ENCODE results near the gene LRRIQ1. TPM values are rescaled to one million over a fixed set of nuclear protein-coding genes. Genes with fewer than 3 reads are reported as not detected.
"Not testable (repeated sequence)": the region's sequence is repeated elsewhere in the genome, so short reads cannot be mapped to it uniquely, and the experiment has no call there.

LRRIQ1 gene
- total RNA-seq, 4 donors from 2014 or later, result 1.6 to 5.4 (median 3.4) TPM

GRCh38 chr12:85000729-85001128 lies 35.4 kb upstream of the LRRIQ1 start:
- no peaks in the 10 kb centered on the region for H3K4me1 ChIP-seq
- H3K27me3 ChIP-seq, result no peaks in the 10 kb centered on the region
- 57 to 62% methylated on average over 2 of the region's 2 CpGs for WGBS, 2 donors
- no peaks in the 10 kb centered on the region for H3K36me3 ChIP-seq
- no peak for DNase-seq (ENCODE audit: low spot score in 2 of 2)
- no peak overlapping the region for H3K27ac ChIP-seq
- no peak overlapping the region for H3K4me3 ChIP-seq
- no peaks in the 10 kb centered on the region for H3K9me3 ChIP-seq
- TF ChIP-seq POLR2A (IDR thresholded peaks at IDR 0.05) (no peak), CTCF (IDR thresholded peaks at IDR 0.05) (no peak), EP300 (IDR thresholded peaks at IDR 0.05) (no peak)

- H3K27ac ChIP-seq, result no peak overlapping the region
- H3K4me1 ChIP-seq, result no peaks in the 10 kb centered on the region
- TF ChIP-seq EP300 (IDR thresholded peaks at IDR 0.05) (no peak), CTCF (IDR thresholded peaks at IDR 0.05) (no peak), POLR2A (IDR thresholded peaks at IDR 0.05) (no peak)
- no peak overlapping the region for H3K4me3 ChIP-seq
- H3K9me3 ChIP-seq, result no peaks in the 10 kb centered on the region
- WGBS, 2 donors, result 78 to 84% methylated on average over 3 of the region's 3 CpGs
- H3K27me3 ChIP-seq, result no peaks in the 10 kb centered on the region
- DNase-seq (ENCODE audit: low spot score in 2 of 2), result no peak
- H3K36me3 ChIP-seq, result no peaks in the 10 kb centered on the region
Measured at GRCh38 chr12:85002778-85003296, 33.3 kb upstream of the LRRIQ1 start.

GRCh38 chr12:85004204-85004603 lies 31.9 kb upstream of the LRRIQ1 start:
- no peaks in the 10 kb centered on the region for H3K27me3 ChIP-seq
- no peak for TF ChIP-seq CTCF (IDR thresholded peaks at IDR 0.05)
- no peak for TF ChIP-seq POLR2A (IDR thresholded peaks at IDR 0.05)
- TF ChIP-seq EP300 (IDR thresholded peaks at IDR 0.05), result no peak

GRCh38 chr12:85005047-85005446 lies 31.1 kb upstream of the LRRIQ1 start:
- not testable (repeated sequence) for H3K27me3 ChIP-seq; H3K4me3 ChIP-seq; H3K36me3 ChIP-seq; H3K27ac ChIP-seq; H3K4me1 ChIP-seq; DNase-seq (ENCODE audit: low spot score in 2 of 2); H3K9me3 ChIP-seq
- 71 to 73% methylated on average over 2 of the region's 2 CpGs for whole genome bisulfite sequencing, 2 donors

More at GRCh38 chr12:85004204-85004603, 31.9 kb upstream of the LRRIQ1 start:
- H3K4me1 ChIP-seq, result no peaks in the 10 kb centered on the region
- H3K9me3 ChIP-seq, result no peaks in the 10 kb centered on the region
- no peak for DNase-seq (ENCODE audit: low spot score in 2 of 2)
- no peak overlapping the region for H3K4me3 ChIP-seq
- H3K36me3 ChIP-seq, result no peaks in the 10 kb centered on the region
- H3K27ac ChIP-seq, result no peak overlapping the region

- Histone ChIP-seq H3K4me1 (no peaks in the 10 kb centered on the region), H3K9me3 (no peaks in the 10 kb centered on the region), H3K27me3 (no peaks in the 10 kb centered on the region), H3K27ac (no peak overlapping the region), H3K4me3 (no peak overlapping the region), H3K36me3 (no peaks in the 10 kb centered on the region)
- WGBS, 2 donors, result 88 to 91% methylated on average over 1 of the region's 1 CpG
- no peak for TF ChIP-seq CTCF (IDR thresholded peaks at IDR 0.05)
- no peak for TF ChIP-seq EP300 (IDR thresholded peaks at IDR 0.05)
- no peak for DNase-seq (ENCODE audit: low spot score in 2 of 2)
Measured at GRCh38 chr12:85005615-85006014, 30.5 kb upstream of the LRRIQ1 start.

- no peaks in the 10 kb centered on the region for H3K27me3 ChIP-seq
- 68 to 73% methylated on average over 1 of the region's 1 CpG for WGBS, 2 donors
- DNase-seq (ENCODE audit: low spot score in 2 of 2), result no peak
- H3K36me3 ChIP-seq, result no peaks in the 10 kb centered on the region
- no peak overlapping the region for H3K4me3 ChIP-seq
- no peaks in the 10 kb centered on the region for H3K9me3 ChIP-seq
- H3K27ac ChIP-seq, result no peak overlapping the region
- no peaks in the 10 kb centered on the region for H3K4me1 ChIP-seq
- TF ChIP-seq EP300 (IDR thresholded peaks at IDR 0.05), result no peak
- no peak for TF ChIP-seq CTCF (IDR thresholded peaks at IDR 0.05)
- no peak for TF ChIP-seq POLR2A (IDR thresholded peaks at IDR 0.05)
Measured at GRCh38 chr12:85006206-85006605, 29.9 kb upstream of the LRRIQ1 start.
